ENCODE results near the gene HMCN2. TPM values are rescaled to one million over a fixed set of nuclear protein-coding genes. Genes with fewer than 3 reads are reported as not detected.

HMCN2 gene
- total and polyA plus RNA-seq, 8 donors = 0.41 to 5.3 (median 0.76) TPM

DNA sequence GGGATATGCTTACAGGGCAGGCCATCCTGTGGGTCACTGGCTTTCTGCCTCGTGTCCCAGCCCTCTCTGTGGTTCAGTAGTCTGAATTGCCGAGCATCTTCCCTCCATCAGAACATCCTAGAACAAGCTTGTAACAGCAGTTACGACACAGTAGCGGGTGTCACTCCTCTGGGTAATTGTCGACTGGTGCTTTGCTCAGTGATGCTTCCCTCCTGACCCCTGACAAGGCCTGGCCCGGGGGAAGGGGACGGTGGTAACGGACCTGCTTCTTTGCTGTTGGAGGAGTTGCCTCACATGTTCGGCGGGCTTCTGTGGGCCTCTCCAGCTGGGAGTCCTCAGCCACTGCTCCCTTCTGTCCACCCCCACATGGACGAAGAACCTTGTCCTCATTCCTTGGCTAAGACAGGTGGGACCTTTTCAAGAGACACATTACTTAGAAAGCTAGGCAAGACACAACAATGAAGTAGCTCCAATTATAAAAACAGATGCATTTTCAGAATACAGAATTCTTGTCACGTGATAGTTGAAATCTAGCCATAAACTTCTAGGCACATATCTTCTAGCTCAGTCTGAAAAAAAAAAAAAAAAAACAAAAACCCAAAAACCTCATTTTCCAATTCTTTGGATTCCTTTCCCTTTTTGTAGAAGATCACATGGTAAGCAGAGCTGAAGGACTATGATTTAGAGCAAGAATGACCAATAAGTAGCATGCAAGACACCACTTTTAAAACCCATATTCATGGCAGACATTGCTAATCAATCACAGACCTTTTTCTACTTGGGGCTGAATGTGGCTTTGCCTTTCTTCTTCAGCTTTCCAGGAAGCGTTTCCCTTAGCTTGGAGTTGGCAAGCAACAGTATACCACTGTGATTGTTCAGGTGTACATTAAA, 25.0 kb downstream of the HMCN2 start:
- Histone ChIP-seq H3K4me1 (no peaks in the 10 kb centered on the region), H3K9me3 (no peaks in the 10 kb centered on the region), H3K4me3 (no peak overlapping the region), H3K36me3 (no peaks in the 10 kb centered on the region), H3K27ac (no peak overlapping the region), H3K27me3 (no peaks in the 10 kb centered on the region)
- intact Hi-C loops (cut with DNase I) = no loop called here
- peak in 1 of 6 donors; percentile 46 for DNase-seq
- no peak for TF ChIP-seq CTCF (IDR thresholded peaks at IDR 0.05)
- ATAC-seq = peak in 1 of 4 donors; percentile 37
- peak; percentile 20 for FAIRE-seq
- 64 to 79% methylated on average over 13 of the region's 13 CpGs for WGBS, 2 donors

- TF ChIP-seq CTCF (IDR thresholded peaks at IDR 0.05) = no peak
- no peak for FAIRE-seq
- H3K4me1 ChIP-seq = no peaks in the 10 kb centered on the region
- no peaks in the 10 kb centered on the region for H3K27me3 ChIP-seq
- WGBS, 2 donors = 53 to 59% methylated on average over 5 of the region's 5 CpGs
- intact Hi-C loops (cut with DNase I) = no loop called here
- no peak overlapping the region for H3K4me3 ChIP-seq
- H3K27ac ChIP-seq = no peak overlapping the region
- H3K36me3 ChIP-seq = no peaks in the 10 kb centered on the region
- no peak for ATAC-seq
- no peaks in the 10 kb centered on the region for H3K9me3 ChIP-seq
- DNase-seq = no peak
Measured at GRCh38 chr9:130291474-130291873, 25.9 kb downstream of the HMCN2 start.

DNA sequence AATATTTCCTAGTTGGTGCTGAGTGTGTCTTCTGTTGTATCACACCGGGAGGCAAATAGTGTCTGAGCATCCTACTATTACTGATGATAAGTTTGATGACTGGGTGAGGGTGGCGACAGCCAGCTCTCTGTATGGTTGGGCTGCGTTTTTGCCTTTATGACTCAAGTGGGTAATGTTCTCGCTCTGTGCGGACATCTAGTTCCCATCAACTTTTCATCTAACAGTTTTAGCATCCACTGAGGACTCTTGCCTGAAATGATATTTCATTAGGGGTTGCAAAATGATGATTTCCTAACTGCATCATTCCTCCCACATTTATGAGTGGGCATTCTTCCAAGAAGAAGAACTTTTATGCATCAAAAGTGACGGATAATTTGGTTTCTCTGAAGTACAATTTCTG, 26.5 kb downstream of the HMCN2 start:
- WGBS, 2 donors = 65 to 74% methylated on average over 6 of the region's 6 CpGs
- no peaks in the 10 kb centered on the region for H3K9me3 ChIP-seq
- intact Hi-C loops (cut with DNase I) = no loop called here
- H3K27me3 ChIP-seq = no peaks in the 10 kb centered on the region
- no peaks in the 10 kb centered on the region for H3K36me3 ChIP-seq
- DNase-seq (no peak), ATAC-seq (no peak), FAIRE-seq (no peak)
- TF ChIP-seq CTCF (IDR thresholded peaks at IDR 0.05) = no peak
- H3K4me3 ChIP-seq = no peak overlapping the region
- H3K4me1 ChIP-seq = no peaks in the 10 kb centered on the region
- no peak overlapping the region for H3K27ac ChIP-seq

- TF ChIP-seq CTCF (IDR thresholded peaks at IDR 0.05) = no peak
- H3K27ac ChIP-seq = no peak overlapping the region
- no peaks in the 10 kb centered on the region for H3K36me3 ChIP-seq
- intact Hi-C loops (cut with DNase I) = no loop called here
- no peak overlapping the region for H3K4me3 ChIP-seq
- H3K4me1 ChIP-seq = no peaks in the 10 kb centered on the region
- FAIRE-seq (no peak), DNase-seq (no peak), ATAC-seq (no peak)
- no peaks in the 10 kb centered on the region for H3K9me3 ChIP-seq
- 61 to 67% methylated on average over 6 of the region's 6 CpGs for WGBS, 2 donors
- H3K27me3 ChIP-seq = no peaks in the 10 kb centered on the region
Measured at GRCh38 chr9:130294664-130295063, 29.1 kb downstream of the HMCN2 start.

- H3K36me3 ChIP-seq = no peaks in the 10 kb centered on the region
- no peak overlapping the region for H3K27ac ChIP-seq
- H3K4me1 ChIP-seq = no peaks in the 10 kb centered on the region
- no peaks in the 10 kb centered on the region for H3K9me3 ChIP-seq
- no peaks in the 10 kb centered on the region for H3K27me3 ChIP-seq
- DNase-seq (peak in 1 of 6 donors; percentile 39), ATAC-seq (no peak), FAIRE-seq (no peak)
- WGBS, 2 donors = 62 to 63% methylated on average over 11 of the region's 11 CpGs
- intact Hi-C loops (cut with DNase I) = no loop called here
- no peak overlapping the region for H3K4me3 ChIP-seq
- TF ChIP-seq CTCF (IDR thresholded peaks at IDR 0.05) = no peak
Measured at GRCh38 chr9:130295431-130295830, 29.9 kb downstream of the HMCN2 start.
